Lower leg skin (tissue), 4 donors: ENCODE data around the gene ACOX1. TPM values are rescaled to one million over a fixed set of nuclear protein-coding genes. Genes with fewer than 3 reads are reported as not detected.

ENCODE experiments used
- DNase-seq, 2 donors: peaks; one replicate each; pipeline ENCODE4 v3.0.0-alpha.2; 2019; ENCODE audit warnings: low spot score in 2 of 2
- H3K4me3 ChIP-seq: fragments of 200-600 bp; sonication (generic); 2 replicates; pipeline ENCODE4 v1.5.1; 2017; ENCODE audit warnings: mild to moderate bottlenecking, low read depth; ENCODE audit not compliant: poor library complexity, severe bottlenecking
- CTCF ChIP-seq, 3 donors: fragments of 450-650 bp; IDR thresholded peaks; one replicate each; pipeline ENCODE4 v1.5.1; 2016; ENCODE audit warnings: antibody characterized with exemption in 3 of 3, mild to moderate bottlenecking in 3 of 3, moderate library complexity in 2 of 3
- POLR2A ChIP-seq, 2 donors: fragments of 450-650 bp; IDR thresholded peaks; one replicate each; pipeline ENCODE4 v1.6.1; 2016 to 2017; ENCODE audit warnings: antibody characterized with exemption in 2 of 2, mild to moderate bottlenecking in 1 of 2, moderate library complexity in 1 of 2
- WGBS, 2 donors: methylation state at CpG; one replicate each; pipeline ENCODE4 v1.1.5; 2018; 5-methylcytosine and 5-hydroxymethylcytosine counted together
- intact Hi-C: fragments of 100-400 bp; cut with DNase I; formaldehyde crosslinking; loops from one replicate; pipeline ENCODE4 v1.15.0; 2023; ENCODE audit warnings: low total_unique reads
- total RNA-seq, 4 donors: library from RNA; depleted of rRNA; stranded (reverse); fragments of >200 nt; gene quantifications; one replicate each; pipeline ENCODE4 v1.1.0, GENCODE V29; 2016

Gene ACOX1
- total RNA-seq, 4 donors from 2014 or later, result 71.2 to 102 (median 81.3) TPM

- H3K4me3 ChIP-seq, result peak within 1 kb of the TSS; percentile 60
- peak in 2 of 3 donors; percentile 8 to 98 for TF ChIP-seq CTCF (IDR thresholded peaks at IDR 0.05)
- TF ChIP-seq POLR2A (IDR thresholded peaks at IDR 0.05), result no peak
- WGBS, 2 donors, result 2 to 3% methylated on average over 35 to 41 of the region's 69 CpGs
- intact Hi-C loops, result loop anchor here (5.0 kb wide), 1 partner anchor 102 kb away; no protein-coding TSS in a partner anchor
- peak; percentile 88 to 98 for DNase-seq
Observed at GRCh38 chr17:75904749-75905521, 74.0 kb downstream of the ACOX1 start, which contains the start of gene MRPL38. Gene MRPL38 (minus strand): TSS chr17:75904884. CDS start chr17:75904875, 9 bp downstream.

- H3K4me3 ChIP-seq, result no peak overlapping the region
- 94 to 96% methylated on average over 6 of the region's 6 CpGs for WGBS, 2 donors
- no peak for TF ChIP-seq POLR2A (IDR thresholded peaks at IDR 0.05)
- TF ChIP-seq CTCF (IDR thresholded peaks at IDR 0.05), result no peak
- no peak for DNase-seq
- intact Hi-C loops, result no loop called here
Observed at GRCh38 chr17:75902406-75902805, 76.6 kb downstream of the ACOX1 start.

- H3K4me3 ChIP-seq, result no peak overlapping the region
- TF ChIP-seq POLR2A (IDR thresholded peaks at IDR 0.05), result no peak
- no peak for TF ChIP-seq CTCF (IDR thresholded peaks at IDR 0.05)
- intact Hi-C loops, result no loop called here
- 91 to 93% methylated on average over 15 to 18 of the region's 18 CpGs for WGBS, 2 donors
- no peak for DNase-seq
Observed at GRCh38 chr17:75901727-75902126, 77.2 kb downstream of the ACOX1 start.

GRCh38 chr17:75900691-75901533, 78.1 kb downstream of the ACOX1 start:
- intact Hi-C loops, result no loop called here
- H3K4me3 ChIP-seq, result no peak overlapping the region
- no peak for TF ChIP-seq CTCF (IDR thresholded peaks at IDR 0.05)
- TF ChIP-seq POLR2A (IDR thresholded peaks at IDR 0.05), result no peak
- WGBS, 2 donors, result 82 to 86% methylated on average over 13 of the region's 13 CpGs
- no peak for DNase-seq

GRCh38 chr17:75899767-75900468, 79.0 kb downstream of the ACOX1 start:
- intact Hi-C loops, result no loop called here
- 81 to 87% methylated on average over 15 to 22 of the region's 23 CpGs for WGBS, 2 donors
- no peak for TF ChIP-seq POLR2A (IDR thresholded peaks at IDR 0.05)
- no peak for TF ChIP-seq CTCF (IDR thresholded peaks at IDR 0.05)
- DNase-seq, result no peak
- H3K4me3 ChIP-seq, result no peak overlapping the region
